ENCODE measurements around the gene SYTL4.

SYTL4 gene

GRCh38 chrX:100652266-100652665, 79.7 kb downstream of the SYTL4 start:
- Histone ChIP-seq H3K27ac (ENCODE audit: low read depth, low read length) (no peak overlapping the region), H3K4me1 (ENCODE audit: control insufficient read depth in 1 of 2, insufficient read depth in 2 of 2, low read length in 2 of 2) (peaks cover 11 to 37% of the 10 kb centered on the region in 2 donors), H3K9ac (ENCODE audit: low read depth in 1 of 2, low read length in 2 of 2) (no peak overlapping the region), H3K36me3 (ENCODE audit: control insufficient read depth in 1 of 2, insufficient read depth in 2 of 2, low read length in 2 of 2) (no peaks in the 10 kb centered on the region), H3K4me3 (ENCODE audit: low read depth in 1 of 2, low read length in 2 of 2) (no peak overlapping the region), H3K9me3 (ENCODE audit: control insufficient read depth in 1 of 2, low read length in 2 of 2) (no peaks in the 10 kb centered on the region), H3K27me3 (ENCODE audit: control insufficient read depth in 1 of 2, insufficient read depth in 2 of 2, low read length in 2 of 2) (no peaks in the 10 kb centered on the region)

GRCh38 chrX:100650841-100651240, 81.1 kb downstream of the SYTL4 start:
- H3K9ac ChIP-seq (ENCODE audit: low read depth in 1 of 2, low read length in 2 of 2): no peak overlapping the region
- no peak overlapping the region for H3K4me3 ChIP-seq (ENCODE audit: low read depth in 1 of 2, low read length in 2 of 2)
- H3K9me3 ChIP-seq (ENCODE audit: control insufficient read depth in 1 of 2, low read length in 2 of 2): no peaks in the 10 kb centered on the region
- no peak overlapping the region for H3K27ac ChIP-seq (ENCODE audit: low read depth, low read length)
- peaks cover 11 to 40% of the 10 kb centered on the region in 2 donors for H3K4me1 ChIP-seq (ENCODE audit: control insufficient read depth in 1 of 2, insufficient read depth in 2 of 2, low read length in 2 of 2)
- H3K27me3 ChIP-seq (ENCODE audit: control insufficient read depth in 1 of 2, insufficient read depth in 2 of 2, low read length in 2 of 2): no peaks in the 10 kb centered on the region
- no peaks in the 10 kb centered on the region for H3K36me3 ChIP-seq (ENCODE audit: control insufficient read depth in 1 of 2, insufficient read depth in 2 of 2, low read length in 2 of 2)

GRCh38 chrX:100649550-100650356, 82.2 kb downstream of the SYTL4 start:
- Histone ChIP-seq H3K27ac (ENCODE audit: low read depth, low read length) (peak overlapping the region; percentile 51), H3K9me3 (ENCODE audit: control insufficient read depth in 1 of 2, low read length in 2 of 2) (no peaks in the 10 kb centered on the region), H3K4me1 (ENCODE audit: control insufficient read depth in 1 of 2, insufficient read depth in 2 of 2, low read length in 2 of 2) (peaks cover 11 to 40% of the 10 kb centered on the region in 2 donors), H3K36me3 (ENCODE audit: control insufficient read depth in 1 of 2, insufficient read depth in 2 of 2, low read length in 2 of 2) (no peaks in the 10 kb centered on the region), H3K9ac (ENCODE audit: low read depth in 1 of 2, low read length in 2 of 2) (peak overlapping the region in 1 of 2 donors; percentile 53), H3K4me3 (ENCODE audit: low read depth in 1 of 2, low read length in 2 of 2) (no peak overlapping the region), H3K27me3 (ENCODE audit: control insufficient read depth in 1 of 2, insufficient read depth in 2 of 2, low read length in 2 of 2) (no peaks in the 10 kb centered on the region)

- Histone ChIP-seq H3K36me3 (ENCODE audit: control insufficient read depth in 1 of 2, insufficient read depth in 2 of 2, low read length in 2 of 2) (no peaks in the 10 kb centered on the region), H3K9me3 (ENCODE audit: control insufficient read depth in 1 of 2, low read length in 2 of 2) (no peaks in the 10 kb centered on the region), H3K4me3 (ENCODE audit: low read depth in 1 of 2, low read length in 2 of 2) (no peak overlapping the region), H3K27ac (ENCODE audit: low read depth, low read length) (peak overlapping the region; percentile 51), H3K9ac (ENCODE audit: low read depth in 1 of 2, low read length in 2 of 2) (peak overlapping the region in 1 of 2 donors; percentile 53), H3K4me1 (ENCODE audit: control insufficient read depth in 1 of 2, insufficient read depth in 2 of 2, low read length in 2 of 2) (peaks cover 11 to 40% of the 10 kb centered on the region in 2 donors), H3K27me3 (ENCODE audit: control insufficient read depth in 1 of 2, insufficient read depth in 2 of 2, low read length in 2 of 2) (no peaks in the 10 kb centered on the region)
Measured at GRCh38 chrX:100648458-100649417, 83.2 kb downstream of the SYTL4 start.

GRCh38 chrX:100647739-100648138, 84.2 kb downstream of the SYTL4 start:
- Histone ChIP-seq H3K36me3 (ENCODE audit: control insufficient read depth in 1 of 2, insufficient read depth in 2 of 2, low read length in 2 of 2) (no peaks in the 10 kb centered on the region), H3K9me3 (ENCODE audit: control insufficient read depth in 1 of 2, low read length in 2 of 2) (no peaks in the 10 kb centered on the region), H3K9ac (ENCODE audit: low read depth in 1 of 2, low read length in 2 of 2) (no peak overlapping the region), H3K27me3 (ENCODE audit: control insufficient read depth in 1 of 2, insufficient read depth in 2 of 2, low read length in 2 of 2) (no peaks in the 10 kb centered on the region), H3K27ac (ENCODE audit: low read depth, low read length) (no peak overlapping the region), H3K4me1 (ENCODE audit: control insufficient read depth in 1 of 2, insufficient read depth in 2 of 2, low read length in 2 of 2) (peaks cover 11 to 35% of the 10 kb centered on the region in 2 donors), H3K4me3 (ENCODE audit: low read depth in 1 of 2, low read length in 2 of 2) (no peak overlapping the region)

GRCh38 chrX:100647095-100647494, 84.8 kb downstream of the SYTL4 start:
- Histone ChIP-seq H3K36me3 (ENCODE audit: control insufficient read depth in 1 of 2, insufficient read depth in 2 of 2, low read length in 2 of 2) (no peaks in the 10 kb centered on the region), H3K9ac (ENCODE audit: low read depth in 1 of 2, low read length in 2 of 2) (no peak overlapping the region), H3K4me3 (ENCODE audit: low read depth in 1 of 2, low read length in 2 of 2) (no peak overlapping the region), H3K27ac (ENCODE audit: low read depth, low read length) (no peak overlapping the region), H3K4me1 (ENCODE audit: control insufficient read depth in 1 of 2, insufficient read depth in 2 of 2, low read length in 2 of 2) (peaks cover 11 to 35% of the 10 kb centered on the region in 2 donors), H3K9me3 (ENCODE audit: control insufficient read depth in 1 of 2, low read length in 2 of 2) (no peaks in the 10 kb centered on the region), H3K27me3 (ENCODE audit: control insufficient read depth in 1 of 2, insufficient read depth in 2 of 2, low read length in 2 of 2) (no peaks in the 10 kb centered on the region)

GRCh38 chrX:100645106-100645505, 86.8 kb downstream of the SYTL4 start:
- no peaks in the 10 kb centered on the region for H3K36me3 ChIP-seq (ENCODE audit: control insufficient read depth in 1 of 2, insufficient read depth in 2 of 2, low read length in 2 of 2)

GRCh38 chrX:100643956-100644860, 87.7 kb downstream of the SYTL4 start, which contains the start of gene SRPX2:
Gene SRPX2, plus strand, starts transcription at chrX:100644199. Its CDS starts 2,124 bp downstream, at chrX:100646323.
- H3K9me3 ChIP-seq (ENCODE audit: control insufficient read depth in 1 of 2, low read length in 2 of 2): no peaks in the 10 kb centered on the region
- H3K9ac ChIP-seq (ENCODE audit: low read depth in 1 of 2, low read length in 2 of 2): peak within 1 kb of the TSS in 1 of 2 donors; percentile 11
- peak within 1 kb of the TSS in 1 of 2 donors; percentile 28 for H3K4me3 ChIP-seq (ENCODE audit: low read depth in 1 of 2, low read length in 2 of 2)
- peaks cover 6 to 22% of the 10 kb centered on the region in 2 donors for H3K4me1 ChIP-seq (ENCODE audit: control insufficient read depth in 1 of 2, insufficient read depth in 2 of 2, low read length in 2 of 2)
- H3K27me3 ChIP-seq (ENCODE audit: control insufficient read depth in 1 of 2, insufficient read depth in 2 of 2, low read length in 2 of 2): no peaks in the 10 kb centered on the region
- H3K36me3 ChIP-seq (ENCODE audit: control insufficient read depth in 1 of 2, insufficient read depth in 2 of 2, low read length in 2 of 2): no peaks in the 10 kb centered on the region
- peak within 1 kb of the TSS; percentile 3 for H3K27ac ChIP-seq (ENCODE audit: low read depth, low read length)

More at GRCh38 chrX:100645106-100645505, 86.8 kb downstream of the SYTL4 start:
- H3K9me3 ChIP-seq (ENCODE audit: control insufficient read depth in 1 of 2, low read length in 2 of 2): no peaks in the 10 kb centered on the region
- peaks cover 11 to 27% of the 10 kb centered on the region in 2 donors for H3K4me1 ChIP-seq (ENCODE audit: control insufficient read depth in 1 of 2, insufficient read depth in 2 of 2, low read length in 2 of 2)
- H3K9ac ChIP-seq (ENCODE audit: low read depth in 1 of 2, low read length in 2 of 2): peak overlapping the region in 1 of 2 donors; percentile 11
- H3K27ac ChIP-seq (ENCODE audit: low read depth, low read length): no peak overlapping the region
- H3K27me3 ChIP-seq (ENCODE audit: control insufficient read depth in 1 of 2, insufficient read depth in 2 of 2, low read length in 2 of 2): no peaks in the 10 kb centered on the region
- H3K4me3 ChIP-seq (ENCODE audit: low read depth in 1 of 2, low read length in 2 of 2): no peak overlapping the region

GRCh38 chrX:100643212-100643611, 88.7 kb downstream of the SYTL4 start:
- no peaks in the 10 kb centered on the region for H3K36me3 ChIP-seq (ENCODE audit: control insufficient read depth in 1 of 2, insufficient read depth in 2 of 2, low read length in 2 of 2)
- H3K4me1 ChIP-seq (ENCODE audit: control insufficient read depth in 1 of 2, insufficient read depth in 2 of 2, low read length in 2 of 2): peaks cover 0 to 12% of the 10 kb centered on the region in 2 donors
- no peak overlapping the region for H3K4me3 ChIP-seq (ENCODE audit: low read depth in 1 of 2, low read length in 2 of 2)
- H3K27ac ChIP-seq (ENCODE audit: low read depth, low read length): no peak overlapping the region
- H3K9me3 ChIP-seq (ENCODE audit: control insufficient read depth in 1 of 2, low read length in 2 of 2): no peaks in the 10 kb centered on the region
- H3K9ac ChIP-seq (ENCODE audit: low read depth in 1 of 2, low read length in 2 of 2): no peak overlapping the region
- no peaks in the 10 kb centered on the region for H3K27me3 ChIP-seq (ENCODE audit: control insufficient read depth in 1 of 2, insufficient read depth in 2 of 2, low read length in 2 of 2)

Data from duodenal mucosa (tissue), 2 donors.